Measurements from ENCODE around the gene ACY1. TPM values are rescaled to one million over a fixed set of nuclear protein-coding genes. Genes with fewer than 3 reads are reported as not detected.

The ACY1 gene
- total and polyA plus RNA-seq, 2 of the 13 experiments (the other 11 are each of a cell fraction or from before 2014, with no cell fraction given), result 113 to 162 TPM

GRCh38 chr3:52029535-52029934, 46.2 kb downstream of the ACY1 start (continued):
- TF ChIP-seq THRA (CRISPR knock-in tag; IDR thresholded peaks at IDR 0.05; ENCODE audit: borderline replicate concordance), result peak; percentile 12; the same call in 1 of the 2 replicates
- no peak for TF ChIP-seq HNRNPL (IDR thresholded peaks at IDR 0.05; ENCODE audit: low read depth, low read length)
- no peak for TF ChIP-seq MAFG (CRISPR knock-in tag; IDR thresholded peaks at IDR 0.05)
- TF ChIP-seq ZFP36L1 (CRISPR knock-in tag; IDR thresholded peaks at IDR 0.05), result no peak
- no peak for TF ChIP-seq ZNF383 (CRISPR knock-in tag; IDR thresholded peaks at IDR 0.05; ENCODE audit: borderline replicate concordance)
- TF ChIP-seq ZBTB40 (IDR thresholded peaks at IDR 0.05), result no peak
- TF ChIP-seq ZBTB40 (CRISPR knock-in tag; IDR thresholded peaks at IDR 0.05), result no peak
- TF ChIP-seq KDM4B (CRISPR knock-in tag; IDR thresholded peaks at IDR 0.05), result no peak
- TF ChIP-seq ATF3 (CRISPR knock-in tag; IDR thresholded peaks at IDR 0.05), result peak; percentile 51; the same call in 1 of the 2 replicates
- TF ChIP-seq PAF1 (CRISPR knock-in tag; IDR thresholded peaks at IDR 0.05), result no peak
- no peak for TF ChIP-seq TOE1 (CRISPR knock-in tag; IDR thresholded peaks at IDR 0.05)
- no peak for TF ChIP-seq GRHL1 (CRISPR knock-in tag; conservative IDR thresholded peaks at IDR 0.05)
- no peak for TF ChIP-seq TRIM22 (IDR thresholded peaks at IDR 0.05)
- no peak for TF ChIP-seq ZNF446 (CRISPR knock-in tag; IDR thresholded peaks at IDR 0.05)

Measured in HepG2 (cell line).